ENCODE measurements around the gene LACTB.
A peak's percentile ranks its signal among the peaks of the same experiment; 100 is the strongest.

The LACTB gene

GRCh38 chr15:63133786-63134185, 12.1 kb downstream of the LACTB start:
- no peak for DNase-seq (ENCODE audit: low spot score)

GRCh38 chr15:63134245-63134985, 12.8 kb downstream of the LACTB start:
- no peak for DNase-seq (ENCODE audit: low spot score)

- no peak for DNase-seq (ENCODE audit: low spot score)
Measured at GRCh38 chr15:63135281-63135680, 13.6 kb downstream of the LACTB start.

- no peak for DNase-seq (ENCODE audit: low spot score)
Measured at GRCh38 chr15:63135804-63136203, 14.1 kb downstream of the LACTB start.

- DNase-seq (ENCODE audit: low spot score), result no peak
Measured at GRCh38 chr15:63136742-63137141, 15.1 kb downstream of the LACTB start.

- no peak for DNase-seq (ENCODE audit: low spot score)
Measured at GRCh38 chr15:63140936-63141335, 19.3 kb downstream of the LACTB start.

GRCh38 chr15:63145426-63145825, 23.8 kb downstream of the LACTB start:
- DNase-seq (ENCODE audit: low spot score), result no peak

GRCh38 chr15:63146684-63147083, 25.0 kb downstream of the LACTB start:
- no peak for DNase-seq (ENCODE audit: low spot score)

GRCh38 chr15:63151665-63152064, 30.0 kb downstream of the LACTB start:
- DNase-seq (ENCODE audit: low spot score), result no peak

GRCh38 chr15:63155486-63155885, 33.8 kb downstream of the LACTB start:
- DNase-seq (ENCODE audit: low spot score), result no peak

GRCh38 chr15:63156086-63156710, 34.5 kb downstream of the LACTB start:
- DNase-seq (ENCODE audit: low spot score), result no peak

GRCh38 chr15:63156755-63157117, 35.1 kb downstream of the LACTB start:
- DNase-seq (ENCODE audit: low spot score), result no peak

- peak; percentile 90 for DNase-seq (ENCODE audit: low spot score)
Measured at GRCh38 chr15:63157118-63157843, 35.6 kb downstream of the LACTB start, which contains the start of gene RPS27L. Gene RPS27L, minus strand, starts transcription at chr15:63157477. Its CDS starts 72 bp downstream, at chr15:63157405.

GRCh38 chr15:63157891-63158431, 36.3 kb downstream of the LACTB start:
- DNase-seq (ENCODE audit: low spot score), result peak; percentile 54

GRCh38 chr15:63160638-63161037, 39.0 kb downstream of the LACTB start:
- no peak for DNase-seq (ENCODE audit: low spot score)

- DNase-seq (ENCODE audit: low spot score), result no peak
Measured at GRCh38 chr15:63163217-63163616, 41.6 kb downstream of the LACTB start.

GRCh38 chr15:63165166-63165859, 43.7 kb downstream of the LACTB start:
- DNase-seq (ENCODE audit: low spot score), result no peak

GRCh38 chr15:63166219-63166618, 44.6 kb downstream of the LACTB start:
- DNase-seq (ENCODE audit: low spot score), result no peak

- no peak for DNase-seq (ENCODE audit: low spot score)
Measured at GRCh38 chr15:63169788-63170187, 48.1 kb downstream of the LACTB start.

- no peak for DNase-seq (ENCODE audit: low spot score)
Measured at GRCh38 chr15:63172376-63172775, 50.7 kb downstream of the LACTB start.

GRCh38 chr15:63172851-63173451, 51.3 kb downstream of the LACTB start:
- DNase-seq (ENCODE audit: low spot score), result no peak

GRCh38 chr15:63176302-63176701, 54.6 kb downstream of the LACTB start:
- DNase-seq (ENCODE audit: low spot score), result no peak

All from HuH-7 (cell line).